ENCODE data around the gene P2RY6. TPM values are rescaled to one million over a fixed set of nuclear protein-coding genes. Genes with fewer than 3 reads are reported as not detected.
A peak's percentile ranks its signal among the peaks of the same experiment; 100 is the strongest.

Gene P2RY6
- total RNA-seq, 1 experiment from 2014 or later: not detected

DNA sequence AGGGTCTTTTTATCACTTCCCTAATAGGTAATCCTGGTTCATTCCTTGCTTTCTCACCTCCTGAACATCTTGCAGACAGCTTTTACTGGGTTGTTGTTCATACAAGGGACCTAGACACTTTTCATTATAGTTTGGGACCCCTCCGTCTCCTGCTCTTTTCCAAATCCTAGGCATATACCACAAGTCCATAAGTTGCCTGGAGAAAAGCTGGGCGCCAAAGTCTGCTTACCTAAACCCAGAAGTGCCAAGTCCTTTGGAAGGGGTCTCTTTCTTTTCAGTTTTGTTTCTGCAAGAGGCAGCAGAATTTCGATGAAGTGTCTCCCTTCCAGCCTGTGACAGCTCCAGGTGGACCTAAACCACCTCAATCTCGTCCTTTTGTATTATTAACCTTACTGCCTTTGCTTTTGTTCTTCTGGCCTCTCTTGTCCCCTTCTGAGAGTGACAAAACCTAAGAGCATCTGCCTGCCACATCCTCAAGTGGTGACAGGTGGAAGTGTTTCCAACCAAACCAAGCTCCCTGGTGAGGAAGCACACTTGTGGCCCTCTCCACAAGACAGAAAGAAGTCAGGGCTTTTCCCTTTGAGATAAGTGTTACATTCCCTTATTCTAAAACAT is 19.5 kb upstream of the P2RY6 start:
- Histone ChIP-seq H3K9me3 (ENCODE audit: control insufficient read depth, low read depth, low read length) (no peaks in the 10 kb centered on the region), H3K4me2 (ENCODE audit: insufficient read depth, insufficient read length, low read length) (no peak overlapping the region), H2BK120ac (ENCODE audit: low read depth, low read length, poor library complexity, severe bottlenecking) (no peak overlapping the region), H2AK5ac (ENCODE audit: insufficient read length, low read length) (no peak overlapping the region), H3T11ph (ENCODE audit: low read length) (no peak overlapping the region), H3K79me2 (ENCODE audit: insufficient read depth, low read length) (no peaks in the 10 kb centered on the region), H3K56ac (ENCODE audit: insufficient read length, low read depth, low read length) (no peak overlapping the region), H3K23me2 (ENCODE audit: insufficient read length, low read depth, low read length, poor library complexity, severe bottlenecking) (no peaks in the 10 kb centered on the region), H4K91ac (ENCODE audit: insufficient read length, low read depth, low read length) (no peak overlapping the region), H2BK15ac (ENCODE audit: low read depth, low read length) (no peak overlapping the region), H3K27me3 (ENCODE audit: insufficient read depth, low read length) (no peaks in the 10 kb centered on the region), H2BK5ac (ENCODE audit: insufficient read length, low read length) (no peak overlapping the region), H3K4ac (ENCODE audit: low read depth, low read length) (no peak overlapping the region), H3K23ac (ENCODE audit: insufficient read length, low read depth, low read length) (no peak overlapping the region), H2AFZ (ENCODE audit: low read length) (no peak overlapping the region), H3K14ac (ENCODE audit: insufficient read depth, low read length) (no peak overlapping the region), H4K20me1 (ENCODE audit: control insufficient read depth, insufficient read depth, insufficient read length) (no peaks in the 10 kb centered on the region), H2BK12ac (ENCODE audit: insufficient read length, low read depth, low read length) (no peak overlapping the region), H3K18ac (ENCODE audit: insufficient read length, low read depth, low read length) (no peak overlapping the region), H3K4me1 (ENCODE audit: insufficient read depth, low read length) (no peaks in the 10 kb centered on the region), H2BK20ac (ENCODE audit: low read depth, low read length, poor library complexity, severe bottlenecking) (no peak overlapping the region), H4K8ac (replicated peaks; ENCODE audit: insufficient read length, low read depth, low read length) (no peak overlapping the region), H3K27ac (ENCODE audit: insufficient read length, low read depth, low read length) (no peak overlapping the region), H4K5ac (ENCODE audit: insufficient read length, low read depth, low read length) (no peak overlapping the region), H3K9ac (ENCODE audit: extremely low read depth, insufficient read length, low read length) (no peak overlapping the region), H3K79me1 (ENCODE audit: insufficient read depth, low read depth, low read length, poor library complexity, severe bottlenecking) (no peaks in the 10 kb centered on the region)
- H3K36me3 Mint-ChIP-seq (ENCODE audit: insufficient read depth in 1 of 3, low read depth in 3 of 3): no peaks in the 10 kb centered on the region
- H3K9me3 Mint-ChIP-seq: no peaks in the 10 kb centered on the region
- H3K4me3 Mint-ChIP-seq: no peak overlapping the region
- no peaks in the 10 kb centered on the region; the same call in 1 of the 2 replicates for H3K27me3 Mint-ChIP-seq (ENCODE audit: low read depth)
- DNase-seq: peak; percentile 39
- peak overlapping the region in 1 of 3 experiments; percentile 32; a peak in 1 of 7 replicates for H3K27ac Mint-ChIP-seq
- TF ChIP-seq, protein P1, sequence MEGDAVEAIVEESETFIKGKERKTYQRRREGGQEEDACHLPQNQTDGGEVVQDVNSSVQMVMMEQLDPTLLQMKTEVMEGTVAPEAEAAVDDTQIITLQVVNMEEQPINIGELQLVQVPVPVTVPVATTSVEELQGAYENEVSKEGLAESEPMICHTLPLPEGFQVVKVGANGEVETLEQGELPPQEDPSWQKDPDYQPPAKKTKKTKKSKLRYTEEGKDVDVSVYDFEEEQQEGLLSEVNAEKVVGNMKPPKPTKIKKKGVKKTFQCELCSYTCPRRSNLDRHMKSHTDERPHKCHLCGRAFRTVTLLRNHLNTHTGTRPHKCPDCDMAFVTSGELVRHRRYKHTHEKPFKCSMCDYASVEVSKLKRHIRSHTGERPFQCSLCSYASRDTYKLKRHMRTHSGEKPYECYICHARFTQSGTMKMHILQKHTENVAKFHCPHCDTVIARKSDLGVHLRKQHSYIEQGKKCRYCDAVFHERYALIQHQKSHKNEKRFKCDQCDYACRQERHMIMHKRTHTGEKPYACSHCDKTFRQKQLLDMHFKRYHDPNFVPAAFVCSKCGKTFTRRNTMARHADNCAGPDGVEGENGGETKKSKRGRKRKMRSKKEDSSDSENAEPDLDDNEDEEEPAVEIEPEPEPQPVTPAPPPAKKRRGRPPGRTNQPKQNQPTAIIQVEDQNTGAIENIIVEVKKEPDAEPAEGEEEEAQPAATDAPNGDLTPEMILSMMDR (conservative IDR thresholded peaks at IDR 0.05): peak; percentile 41; the same call in 1 of the 3 replicates
- peaks cover 3 to 9% of the 10 kb centered on the region in 2 experiments; a peak in 3 of 4 replicates for H3K4me1 Mint-ChIP-seq
- WGBS (ENCODE audit: extremely low coverage, insufficient read length, low lambda C conversion rate): no CpG with 5 or more reads among the region's 4 CpGs

All from H9 (cell line).